HCT116 (cell line): Measurements from ENCODE around the gene MRPS34. TPM values are rescaled to one million over a fixed set of nuclear protein-coding genes. Genes with fewer than 3 reads are reported as not detected.
A peak's percentile ranks its signal among the peaks of the same experiment; 100 is the strongest.

ENCODE experiments used
- ATAC-seq: fragments of 200-7000 bp; cut with Tn5 transposase; 2 replicates; pipeline ENCODE4 v1.9.1; 2020; ENCODE audit warnings: mild to moderate bottlenecking, moderate library complexity
- BruUV-seq: library from RNA; stranded (reverse); fragments of 400-500 nt; replicated peaks from 2 replicates; lab custom pipeline; 2021; lab: Mats Ljungman, UMichigan
- CTCF ChIA-PET: fragments of 300-600 bp; sonication (Branson Sonifier 250); formaldehyde crosslinking; loops from one replicate; lab custom pipeline; 2021; ENCODE audit warnings: antibody characterized with exemption; lab: Charles Lee
- POLR2A ChIA-PET: fragments of 300-600, 350-600 bp; sonication (Branson Sonifier 250); formaldehyde crosslinking; loops from one replicate; lab custom pipeline; 2021; ENCODE audit warnings: antibody characterized with exemption; lab: Charles Lee
- RAD21 ChIA-PET, 2 experiments: fragments of 300-600 bp; sonication (Branson Sonifier 250); formaldehyde crosslinking; loops; one replicate each; lab custom pipeline; 2023; ENCODE audit warnings: low total read pairs in 2 of 2; ENCODE audit not compliant: uncharacterized antibody in 2 of 2, unreplicated experiment in 2 of 2, low non-redundant PET in 1 of 2; lab: Charles Lee
- DNase-seq: peaks from one replicate; pipeline ENCODE4 v3.0.0-alpha.2; 2010; ENCODE audit warnings: low read depth, low spot score
- H2AFZ ChIP-seq: fragments of 200-600 bp; shearing (Covaris generic), sonication (generic); 2 replicates; pipeline ENCODE4 v1.6.1; 2017; ENCODE audit warnings: low read depth, mixed run types, mixed read lengths, antibody characterized with exemption, low read length; ENCODE audit not compliant: poor library complexity, severe bottlenecking
- H3K27ac ChIP-seq: 2 replicates; pipeline ENCODE4 v1.5.1; 2012; ENCODE audit warnings: low read depth, low read length
- H3K27me3 ChIP-seq: fragments of 200-600 bp; sonication (generic); 2 replicates; pipeline ENCODE4 v1.6.1; 2016; ENCODE audit warnings: mixed run types, low read length, mixed read lengths; ENCODE audit not compliant: insufficient read depth
- H3K36me3 ChIP-seq, 2 experiments: fragments of 200-500 bp in 1 of 2; fragments of 200-600 bp in 1 of 2; sonication (Bioruptor generic) in 1 of 2; sonication (generic) in 1 of 2; 2 replicates each; pipeline versions ENCODE4 v1.5.1 to v1.6.1; 2014 to 2016; ENCODE audit warnings: low read length in 2 of 2, inconsistent platforms in 1 of 2, mixed read lengths in 1 of 2, mixed run types in 1 of 2; ENCODE audit not compliant: insufficient read depth in 2 of 2, control insufficient read depth in 1 of 2
- H3K4me1 ChIP-seq, 2 experiments: fragments of 200-600 bp in 1 of 2; sonication (generic) in 1 of 2; 2 replicates each; pipeline versions ENCODE4 v1.5.1 to v1.6.1; 2012 to 2017; ENCODE audit warnings: low read length in 2 of 2, inconsistent platforms in 1 of 2, mild to moderate bottlenecking in 1 of 2, mixed read lengths in 1 of 2, mixed run types in 1 of 2, moderate library complexity in 1 of 2; ENCODE audit not compliant: insufficient read depth in 2 of 2, control insufficient read depth in 1 of 2
- H3K4me2 ChIP-seq: fragments of 200-600 bp; sonication (generic); 2 replicates; pipeline ENCODE4 v1.6.1; 2017; ENCODE audit warnings: mixed run types, low read length, mixed read lengths
- H3K4me3 ChIP-seq, 2 experiments: fragments of 200-600 bp in 1 of 2; sonication (generic) in 1 of 2; replicated peaks in 1 of 2; 2 replicates each; pipeline ENCODE4 v1.5.1; 2011 to 2016; ENCODE audit warnings: low read length in 2 of 2, control low read depth in 1 of 2, low read depth in 1 of 2, mild to moderate bottlenecking in 1 of 2, mixed read lengths in 1 of 2, mixed run types in 1 of 2
- H3K79me2 ChIP-seq: fragments of 200-600 bp; sonication (generic); 2 replicates; pipeline ENCODE4 v1.6.1; 2017; ENCODE audit warnings: mild to moderate bottlenecking, mixed run types, low read length, moderate library complexity, mixed read lengths; ENCODE audit not compliant: insufficient read depth
- H3K9ac ChIP-seq: fragments of 200-600 bp; sonication (generic); 2 replicates; pipeline ENCODE4 v1.6.1; 2016; ENCODE audit warnings: low read length, mixed read lengths
- H3K9me2 ChIP-seq: fragments of 200-600 bp; sonication (generic), shearing (Covaris generic); 2 replicates; pipeline ENCODE4 v1.6.1; 2017; ENCODE audit warnings: mixed run types, mild to moderate bottlenecking, moderate library complexity; ENCODE audit not compliant: insufficient read depth
- H3K9me3 ChIP-seq, 2 experiments: fragments of 200-500 bp in 1 of 2; fragments of 200-600 bp in 1 of 2; sonication (Bioruptor generic) in 1 of 2; sonication (generic) in 1 of 2; 2 replicates each; pipeline ENCODE4 v1.6.1; 2014 to 2017; ENCODE audit warnings: low read length in 2 of 2, mixed read lengths in 2 of 2, inconsistent platforms in 1 of 2, low read depth in 1 of 2, mild to moderate bottlenecking in 1 of 2, mixed run types in 1 of 2, moderate library complexity in 1 of 2; ENCODE audit not compliant: control insufficient read depth in 1 of 2, insufficient read depth in 1 of 2
- H4K20me1 ChIP-seq: fragments of 200-600 bp; sonication (generic), shearing (Covaris generic); 2 replicates; pipeline ENCODE4 v1.6.1; 2017; ENCODE audit warnings: mixed run types, mild to moderate bottlenecking, moderate library complexity; ENCODE audit not compliant: insufficient read depth
- CBX3 ChIP-seq: IDR thresholded peaks from 2 replicates; pipeline ENCODE4 v1.6.1; 2012; ENCODE audit warnings: low read depth
- ELF1 ChIP-seq: IDR thresholded peaks from 2 replicates; pipeline ENCODE4 v1.6.1; 2012; ENCODE audit warnings: low read depth, borderline replicate concordance
- EZH2 ChIP-seq: fragments of 200-600 bp; sonication (generic); IDR thresholded peaks from 2 replicates; pipeline ENCODE4 v1.6.1; 2017; ENCODE audit warnings: antibody characterized with exemption, mixed run types
- POLR2AphosphoS5 ChIP-seq: IDR thresholded peaks from 2 replicates; pipeline ENCODE4 v1.6.1; 2011; ENCODE audit warnings: mild to moderate bottlenecking, low read depth, low read length, moderate library complexity
- RAD21 ChIP-seq: IDR thresholded peaks from 2 replicates; pipeline ENCODE4 v1.6.1; 2012; ENCODE audit warnings: low read depth, mild to moderate bottlenecking
- SIN3A ChIP-seq: IDR thresholded peaks from 2 replicates; pipeline ENCODE4 v1.6.1; 2012; ENCODE audit warnings: low read depth
- SP1 ChIP-seq: IDR thresholded peaks from 2 replicates; pipeline ENCODE4 v1.6.1; 2012; ENCODE audit warnings: low read depth
- SRF ChIP-seq: IDR thresholded peaks from 2 replicates; pipeline ENCODE4 v1.6.1; 2012; ENCODE audit warnings: low read depth
- YY1 ChIP-seq: IDR thresholded peaks from 2 replicates; pipeline ENCODE4 v1.6.1; 2011; ENCODE audit warnings: low read length, low read depth, moderate library complexity, mild to moderate bottlenecking; ENCODE audit not compliant: insufficient replicate concordance; ENCODE audit errors: extremely low read depth
- ZFX ChIP-seq: fragments of 450-650 bp; IDR thresholded peaks from 2 replicates; pipeline ENCODE4 v1.6.1; 2017
- ZNF274 ChIP-seq: fragments of 200-500 bp; sonication (Bioruptor generic); IDR thresholded peaks from 2 replicates; pipeline ENCODE4 v1.6.1; 2014; ENCODE audit warnings: mild to moderate bottlenecking, low read depth, low read length, inconsistent platforms
- intact Hi-C: fragments of 100-400 bp; cut with micrococcal nuclease; formaldehyde crosslinking; loops from 2 replicates; pipeline ENCODE4 v1.10.0; 2022
- total RNA-seq: library from RNA; stranded (reverse); gene quantifications from one replicate; pipeline ENCODE4 v1.2.1, GENCODE V29; 2021; ENCODE audit not compliant: unreplicated experiment
- TF ChIP-seq, protein P1 (sequence below): IDR thresholded peaks from 2 replicates; pipeline ENCODE4 v1.6.1; 2011; ENCODE audit warnings: mild to moderate bottlenecking, low read length, moderate library complexity; ENCODE audit not compliant: insufficient replicate concordance; ENCODE audit errors: extremely low read depth
- TF ChIP-seq, protein P2 (sequence below), 3 experiments: fragments of 200-600 bp in 1 of 3; sonication (generic) in 1 of 3; IDR thresholded peaks in 2 of 3; conservative IDR thresholded peaks in 1 of 3; 2 replicates each; pipeline ENCODE4 v1.5.1; 2012 to 2017; ENCODE audit warnings: low read depth in 2 of 3, low read length in 2 of 3, antibody characterized with exemption in 1 of 3, borderline replicate concordance in 1 of 3, control low read depth in 1 of 3, mild to moderate bottlenecking in 1 of 3, mixed read lengths in 1 of 3, mixed run types in 1 of 3, moderate library complexity in 1 of 3; ENCODE audit not compliant: insufficient read depth in 1 of 3

Gene MRPS34
- total RNA-seq, 1 experiment from 2014 or later = 200 TPM

DNA sequence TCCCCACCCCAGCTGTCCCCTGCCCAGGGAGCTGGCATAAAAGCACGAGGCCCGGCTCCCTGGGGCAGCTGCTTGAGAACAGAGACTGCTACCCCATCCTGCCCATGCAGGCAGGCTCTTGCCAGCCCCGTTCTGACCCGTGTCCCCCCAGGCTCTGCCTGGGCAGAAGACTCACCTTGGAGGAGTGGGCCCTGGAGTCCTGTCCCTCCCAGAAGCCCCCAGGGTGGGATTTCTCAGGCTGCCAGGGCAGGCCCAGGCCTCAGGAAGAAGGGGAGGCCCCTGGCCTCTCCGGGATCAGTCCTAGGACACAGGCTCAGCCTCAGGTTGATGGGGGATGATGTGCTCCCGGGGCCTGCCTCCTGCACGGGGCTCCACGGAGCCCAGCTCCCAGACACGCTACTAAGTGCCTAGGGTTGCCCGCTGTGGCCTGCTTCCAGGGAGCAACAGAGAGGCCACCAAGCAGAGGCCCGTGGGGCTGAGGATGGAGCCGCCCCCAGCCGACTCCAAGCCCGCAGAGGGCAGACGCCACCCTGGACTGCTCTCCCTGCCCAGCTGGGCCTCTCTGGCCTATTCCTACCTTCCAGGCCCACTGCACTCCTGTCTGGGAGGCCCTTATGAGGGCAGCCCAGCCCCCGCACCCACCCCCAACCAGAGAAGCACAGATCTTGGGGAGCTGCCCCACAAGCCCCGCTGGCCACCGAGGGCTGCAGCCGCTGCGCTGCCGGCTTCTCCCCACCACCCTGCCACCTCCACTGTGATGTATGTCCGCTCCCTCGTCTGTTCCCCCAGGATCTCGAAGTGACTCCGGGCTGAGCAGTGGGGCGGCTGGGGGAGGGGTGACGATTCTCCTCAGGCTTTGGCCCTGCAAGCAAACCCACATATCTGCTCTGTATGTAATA is 3.3 kb downstream of the MRPS34 start:
- Histone ChIP-seq H4K20me1 (peaks cover 5% of the 10 kb centered on the region; the same call in 1 of the 2 replicates), H3K4me2 (peak overlapping the region; percentile 100), H2AFZ (no peak overlapping the region), H3K79me2 (peaks cover 42% of the 10 kb centered on the region), H3K9ac (peak overlapping the region; percentile 93), H3K27ac (peak overlapping the region; percentile 95), H3K9me3 (no peaks in the 10 kb centered on the region), H3K4me3 (peak overlapping the region; percentile 88 to 97), H3K9me2 (no peaks in the 10 kb centered on the region), H3K36me3 (peaks cover 5 to 15% of the 10 kb centered on the region in 2 experiments; a peak in 3 of 4 replicates), H3K4me1 (peaks cover 14 to 27% of the 10 kb centered on the region in 2 experiments), H3K27me3 (no peaks in the 10 kb centered on the region)
- TF ChIP-seq SRF = no peak
- TF ChIP-seq POLR2AphosphoS5 = peak; percentile 46
- ChIA-PET RAD21 (no interaction called here), CTCF (interaction anchor here (1.1 to 1.4 kb wide), 2 partner anchors 64 kb away, joined by 3 to 4 read pairs; partner anchors contain the start of gene MAPK8IP3), POLR2A (interaction anchor here (0.6 to 3.5 kb wide), 4 partner anchors 13 to 349 kb away, joined by 3 to 23 read pairs (median 3); partner anchors contain the start of genes JPT2, NUBP2, SPSB3 and UQCC4)
- no TSS peak for BruUV-seq
- ATAC-seq (no peak), DNase-seq (no peak)
- intact Hi-C loops = no loop called here

DNA sequence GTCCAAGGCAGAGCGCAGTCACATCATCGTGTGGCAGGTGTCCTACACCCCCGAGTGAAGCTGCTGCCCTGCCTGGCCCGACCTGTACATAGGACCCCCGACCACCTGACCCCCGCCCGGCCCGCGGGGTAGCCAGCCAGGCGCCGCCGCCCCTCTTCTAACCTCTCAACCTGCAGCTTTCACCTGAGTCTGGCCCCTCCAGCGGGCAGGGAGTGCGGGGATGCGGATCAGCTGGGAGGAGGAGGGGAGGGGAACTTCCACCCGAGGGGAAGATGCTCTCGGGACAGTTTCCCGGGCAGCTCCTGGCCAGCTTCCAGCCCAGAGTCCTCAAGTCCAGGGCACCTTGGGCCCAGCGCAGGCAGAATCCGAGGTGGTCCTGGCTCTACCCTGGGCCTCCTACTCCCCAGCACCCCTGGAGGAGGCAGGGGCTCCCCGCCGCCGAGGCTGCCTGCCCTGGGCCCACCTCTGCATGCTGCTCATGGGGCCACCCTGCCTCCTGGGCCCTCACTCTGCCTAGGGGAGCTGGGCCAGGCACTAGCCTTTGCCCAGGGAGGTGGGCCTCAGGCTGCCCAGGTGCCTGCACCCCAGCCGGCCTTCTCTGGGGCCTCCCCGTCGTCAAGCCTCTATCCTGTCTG is 4.0 kb downstream of the MRPS34 start:
- no peak for DNase-seq
- Histone ChIP-seq H3K9ac (no peak overlapping the region), H2AFZ (no peak overlapping the region), H3K79me2 (peaks cover 35% of the 10 kb centered on the region), H4K20me1 (peaks cover 5% of the 10 kb centered on the region; the same call in 1 of the 2 replicates), H3K9me3 (no peaks in the 10 kb centered on the region), H3K4me1 (peaks cover 8 to 22% of the 10 kb centered on the region in 2 experiments), H3K27me3 (no peaks in the 10 kb centered on the region), H3K9me2 (no peaks in the 10 kb centered on the region), H3K4me3 (no peak overlapping the region), H3K36me3 (peaks cover 5 to 15% of the 10 kb centered on the region in 2 experiments; a peak in 3 of 4 replicates), H3K4me2 (0 out of 2 replicates have a peak overlapping the region, but pooled peaks have one; percentile 100), H3K27ac (peak overlapping the region; percentile 95)
- ChIA-PET CTCF (interaction anchor here (1.1 kb wide), 1 partner anchor 63 kb away, joined by 3 read pairs; the partner anchor contains the start of gene MAPK8IP3), POLR2A (no interaction called here), RAD21 (no interaction called here)
- intact Hi-C loops = no loop called here
- no TSS peak for BruUV-seq
- no peak for ATAC-seq
- TF ChIP-seq SP1 (no peak), ZNF274 (no peak), RAD21 (no peak), ELF1 (no peak), YY1 (no peak), SRF (no peak), CBX3 (no peak), ZFX (no peak), EZH2 (no peak), SIN3A (no peak)
- TF ChIP-seq, protein P1, sequence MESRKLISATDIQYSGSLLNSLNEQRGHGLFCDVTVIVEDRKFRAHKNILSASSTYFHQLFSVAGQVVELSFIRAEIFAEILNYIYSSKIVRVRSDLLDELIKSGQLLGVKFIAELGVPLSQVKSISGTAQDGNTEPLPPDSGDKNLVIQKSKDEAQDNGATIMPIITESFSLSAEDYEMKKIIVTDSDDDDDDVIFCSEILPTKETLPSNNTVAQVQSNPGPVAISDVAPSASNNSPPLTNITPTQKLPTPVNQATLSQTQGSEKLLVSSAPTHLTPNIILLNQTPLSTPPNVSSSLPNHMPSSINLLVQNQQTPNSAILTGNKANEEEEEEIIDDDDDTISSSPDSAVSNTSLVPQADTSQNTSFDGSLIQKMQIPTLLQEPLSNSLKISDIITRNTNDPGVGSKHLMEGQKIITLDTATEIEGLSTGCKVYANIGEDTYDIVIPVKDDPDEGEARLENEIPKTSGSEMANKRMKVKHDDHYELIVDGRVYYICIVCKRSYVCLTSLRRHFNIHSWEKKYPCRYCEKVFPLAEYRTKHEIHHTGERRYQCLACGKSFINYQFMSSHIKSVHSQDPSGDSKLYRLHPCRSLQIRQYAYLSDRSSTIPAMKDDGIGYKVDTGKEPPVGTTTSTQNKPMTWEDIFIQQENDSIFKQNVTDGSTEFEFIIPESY = no peak
- TF ChIP-seq, protein P2, sequence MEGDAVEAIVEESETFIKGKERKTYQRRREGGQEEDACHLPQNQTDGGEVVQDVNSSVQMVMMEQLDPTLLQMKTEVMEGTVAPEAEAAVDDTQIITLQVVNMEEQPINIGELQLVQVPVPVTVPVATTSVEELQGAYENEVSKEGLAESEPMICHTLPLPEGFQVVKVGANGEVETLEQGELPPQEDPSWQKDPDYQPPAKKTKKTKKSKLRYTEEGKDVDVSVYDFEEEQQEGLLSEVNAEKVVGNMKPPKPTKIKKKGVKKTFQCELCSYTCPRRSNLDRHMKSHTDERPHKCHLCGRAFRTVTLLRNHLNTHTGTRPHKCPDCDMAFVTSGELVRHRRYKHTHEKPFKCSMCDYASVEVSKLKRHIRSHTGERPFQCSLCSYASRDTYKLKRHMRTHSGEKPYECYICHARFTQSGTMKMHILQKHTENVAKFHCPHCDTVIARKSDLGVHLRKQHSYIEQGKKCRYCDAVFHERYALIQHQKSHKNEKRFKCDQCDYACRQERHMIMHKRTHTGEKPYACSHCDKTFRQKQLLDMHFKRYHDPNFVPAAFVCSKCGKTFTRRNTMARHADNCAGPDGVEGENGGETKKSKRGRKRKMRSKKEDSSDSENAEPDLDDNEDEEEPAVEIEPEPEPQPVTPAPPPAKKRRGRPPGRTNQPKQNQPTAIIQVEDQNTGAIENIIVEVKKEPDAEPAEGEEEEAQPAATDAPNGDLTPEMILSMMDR (IDR thresholded peaks at IDR 0.05 in 2 of 3, conservative IDR thresholded peaks at IDR 0.05 in 1 of 3; ENCODE audit: borderline replicate concordance in 1 of 3, insufficient read depth in 1 of 3, low read depth in 2 of 3, low read length in 2 of 3) = no peak
